Dermis microvascular lymphatic vessel endothelial cell (primary cell): Measurements from ENCODE around the gene LDLRAP1. TPM values are rescaled to one million over a fixed set of nuclear protein-coding genes. Genes with fewer than 3 reads are reported as not detected.
"Not testable (repeated sequence)": the region's sequence is repeated elsewhere in the genome, so short reads cannot be mapped to it uniquely, and the experiment has no call there.

Experiments used
- DNase-seq, 2 donors: peaks; one replicate each; pipeline versions ENCODE4 v3.0.0 to v3.0.0-alpha.2; 2010; ENCODE audit warnings: low read depth in 2 of 2
- total RNA-seq: library from RNA; depleted of rRNA; stranded (reverse); fragments of >200 nt; gene quantifications from 2 replicates; pipeline ENCODE4 v1.2.1, GENCODE V29; 2014

LDLRAP1 gene
- total RNA-seq, 1 donor from 2014 or later: 16.6 TPM

GRCh38 chr1:25575191-25575590 is 31.8 kb downstream of the LDLRAP1 start:
- no peak for DNase-seq

GRCh38 chr1:25576459-25577133 is 33.2 kb downstream of the LDLRAP1 start:
- no peak for DNase-seq

- DNase-seq: no peak
Observed at GRCh38 chr1:25577134-25577920, 33.9 kb downstream of the LDLRAP1 start.

- DNase-seq: no peak
Observed at GRCh38 chr1:25579292-25580252, 36.2 kb downstream of the LDLRAP1 start.

- DNase-seq: peak in 1 of 2 donors; percentile 12
Observed at GRCh38 chr1:25580927-25581326, 37.5 kb downstream of the LDLRAP1 start.

- DNase-seq: no peak
Observed at GRCh38 chr1:25581764-25582163, 38.4 kb downstream of the LDLRAP1 start.

GRCh38 chr1:25583519-25584370 is 40.3 kb downstream of the LDLRAP1 start:
- no peak for DNase-seq

- DNase-seq: no peak
Observed at GRCh38 chr1:25586181-25586588, 42.8 kb downstream of the LDLRAP1 start.

GRCh38 chr1:25587290-25587689 is 43.9 kb downstream of the LDLRAP1 start:
- no peak for DNase-seq

- not testable (repeated sequence) for DNase-seq
Observed at GRCh38 chr1:25588224-25588623, 44.8 kb downstream of the LDLRAP1 start.

- not testable (repeated sequence) for DNase-seq
Observed at GRCh38 chr1:25588786-25589185, 45.4 kb downstream of the LDLRAP1 start.

- DNase-seq: peak in 1 of 2 donors; percentile 16
Observed at GRCh38 chr1:25590096-25590824, 46.9 kb downstream of the LDLRAP1 start.

- no peak for DNase-seq
Observed at GRCh38 chr1:25593861-25594260, 50.5 kb downstream of the LDLRAP1 start.

GRCh38 chr1:25594971-25595370 is 51.6 kb downstream of the LDLRAP1 start:
- no peak for DNase-seq

GRCh38 chr1:25596641-25597040 is 53.2 kb downstream of the LDLRAP1 start:
- DNase-seq: not testable (repeated sequence)

- no peak for DNase-seq
Observed at GRCh38 chr1:25598879-25599278, 55.5 kb downstream of the LDLRAP1 start.

- no peak for DNase-seq
Observed at GRCh38 chr1:25599969-25600610, 56.7 kb downstream of the LDLRAP1 start.

- not testable (repeated sequence) for DNase-seq
Observed at GRCh38 chr1:25600971-25601699, 57.7 kb downstream of the LDLRAP1 start.
